Left hindlimb (tissue), 1 donor: ENCODE data around the gene SCN2B.

Experiments used
- DNase-seq: peaks from one replicate; pipeline ENCODE4 v3.0.0-alpha.2; 2018

The SCN2B gene

DNA sequence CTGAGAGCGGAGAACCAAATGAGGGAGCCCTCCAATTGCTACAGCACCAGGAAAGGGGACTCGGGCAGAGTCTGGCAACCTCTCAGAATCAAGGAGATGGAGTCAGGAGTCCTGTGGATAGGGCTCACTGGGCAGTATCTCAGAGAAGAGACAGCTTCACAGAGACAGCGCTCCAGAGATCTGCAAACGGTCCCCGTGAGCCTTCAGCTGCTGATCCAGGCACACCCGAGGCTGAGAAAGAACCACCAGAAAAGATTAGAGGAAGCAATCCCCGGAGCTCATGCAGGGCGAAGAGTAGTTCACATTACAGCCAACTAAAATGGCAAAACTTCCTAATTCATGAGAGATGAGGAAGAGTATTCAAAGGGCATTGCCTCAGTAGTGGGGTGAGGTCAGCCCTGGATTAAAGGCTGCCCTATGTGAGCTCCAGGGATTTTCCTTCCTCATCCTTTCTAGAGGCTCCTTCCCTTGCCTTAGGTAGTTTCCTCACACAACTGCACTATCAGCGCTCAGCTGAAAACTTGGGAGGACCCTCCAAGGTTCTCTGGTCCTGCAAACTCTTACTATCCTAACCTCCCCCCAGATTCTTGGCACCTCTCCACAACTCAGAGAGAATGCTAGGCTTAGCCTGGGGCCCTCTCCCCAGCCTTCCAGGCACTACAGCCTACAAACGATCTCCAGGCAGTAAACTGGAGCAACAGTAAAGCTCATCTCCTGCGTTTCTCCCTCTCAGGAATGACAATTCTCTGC is 47.5 kb downstream of the SCN2B start:
- DNase-seq, result no peak

DNA sequence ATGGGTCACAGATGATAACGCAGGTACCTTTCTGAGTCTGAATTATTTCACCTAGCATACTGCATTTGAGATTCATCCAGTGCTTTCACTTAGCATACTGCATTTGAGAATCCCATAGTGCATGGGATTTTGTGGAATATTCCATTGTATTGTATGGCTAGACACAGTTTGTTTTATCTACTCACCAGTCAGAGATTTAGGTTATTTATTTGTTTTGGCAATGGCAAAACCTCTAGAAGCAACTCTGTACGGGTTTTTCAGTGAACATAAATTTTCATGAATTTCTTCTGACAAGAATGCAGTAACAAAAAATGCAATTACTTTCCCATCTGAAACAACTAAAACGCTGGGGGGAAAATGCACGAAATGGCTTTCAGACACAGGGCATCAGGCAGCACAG is 48.1 kb downstream of the SCN2B start:
- no peak for DNase-seq

DNA sequence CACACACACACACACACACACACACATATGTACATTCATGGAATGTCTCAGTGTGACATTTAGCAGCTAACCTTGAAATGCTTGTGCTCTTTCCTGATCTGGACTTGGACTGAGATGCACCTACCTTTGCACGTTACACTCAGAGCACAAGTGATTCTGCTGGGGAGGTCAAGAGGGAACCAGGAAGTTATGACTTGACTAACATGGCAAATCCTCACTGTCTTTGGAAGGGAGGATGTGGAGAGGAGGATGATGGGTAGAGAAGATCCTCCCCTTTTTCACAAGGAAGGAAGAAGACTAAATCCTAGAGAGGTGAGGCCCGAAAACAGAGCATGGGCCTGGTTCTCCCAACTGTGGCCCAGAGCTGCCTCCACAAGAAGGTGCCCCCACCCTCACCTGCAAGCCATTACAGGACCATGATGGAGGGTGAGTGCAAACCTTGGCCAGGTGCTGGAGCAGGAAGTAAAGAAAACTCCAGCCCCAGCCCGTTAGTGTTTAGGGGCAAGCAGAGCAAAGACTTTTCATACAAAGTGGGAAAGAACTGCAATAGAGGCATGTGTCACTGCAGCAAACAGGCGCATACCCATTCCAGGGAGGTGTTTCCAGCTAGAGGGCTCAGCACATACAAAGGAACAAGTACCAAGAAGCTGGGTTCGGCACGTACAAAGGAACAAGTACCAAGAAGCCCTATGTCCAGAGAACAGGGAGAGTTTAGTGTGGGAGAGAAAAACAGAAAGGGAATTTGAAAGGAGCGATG is 50.2 kb downstream of the SCN2B start:
- no peak for DNase-seq

DNA sequence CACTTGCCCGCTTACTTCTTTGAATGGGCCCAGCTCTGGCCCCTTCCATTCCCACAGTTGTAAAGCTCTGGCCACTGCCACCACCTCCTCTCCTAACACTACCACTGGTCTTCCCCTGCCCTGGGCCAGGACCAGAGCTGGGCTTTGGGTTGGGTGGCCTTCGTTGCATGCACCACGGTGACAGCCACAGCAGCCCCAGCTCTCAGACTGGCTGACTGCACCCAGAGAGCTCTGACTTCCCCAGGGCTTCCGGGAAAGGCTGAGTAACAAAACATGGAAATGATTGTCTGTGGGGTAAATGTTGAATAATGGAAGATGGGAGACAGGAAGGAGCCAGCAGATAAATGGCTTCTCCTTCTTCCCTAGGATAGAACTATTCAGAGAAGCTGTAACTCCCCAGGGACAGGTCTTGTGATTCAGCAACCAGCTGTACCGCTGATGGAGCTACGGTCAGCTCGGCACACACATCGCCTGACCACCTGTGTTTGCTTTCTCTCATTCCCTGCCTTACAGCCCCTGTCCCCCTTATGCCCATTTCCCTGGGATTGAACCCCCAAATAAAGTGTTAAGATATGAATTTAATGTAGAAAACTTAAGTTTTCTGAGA is 51.4 kb downstream of the SCN2B start:
- DNase-seq, result no peak

DNA sequence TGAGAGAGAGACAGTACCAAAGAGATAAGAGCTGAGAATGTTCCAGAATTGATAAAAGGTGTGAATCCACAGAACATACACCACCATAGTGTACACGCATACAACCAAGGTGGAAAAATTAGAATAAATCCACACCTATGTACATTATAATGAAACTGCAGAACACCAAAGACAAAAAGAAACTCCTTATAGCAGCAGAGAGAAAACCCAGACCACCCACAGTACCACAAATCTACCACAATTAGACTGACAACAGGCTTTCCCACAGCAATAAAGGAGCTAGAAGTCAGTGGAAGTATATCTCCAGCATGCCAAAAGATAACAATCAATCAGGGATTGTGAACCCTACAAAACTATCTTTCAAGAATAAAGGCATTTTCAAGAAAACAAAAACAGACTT is 55.6 kb downstream of the SCN2B start:
- DNase-seq, result no peak

DNA sequence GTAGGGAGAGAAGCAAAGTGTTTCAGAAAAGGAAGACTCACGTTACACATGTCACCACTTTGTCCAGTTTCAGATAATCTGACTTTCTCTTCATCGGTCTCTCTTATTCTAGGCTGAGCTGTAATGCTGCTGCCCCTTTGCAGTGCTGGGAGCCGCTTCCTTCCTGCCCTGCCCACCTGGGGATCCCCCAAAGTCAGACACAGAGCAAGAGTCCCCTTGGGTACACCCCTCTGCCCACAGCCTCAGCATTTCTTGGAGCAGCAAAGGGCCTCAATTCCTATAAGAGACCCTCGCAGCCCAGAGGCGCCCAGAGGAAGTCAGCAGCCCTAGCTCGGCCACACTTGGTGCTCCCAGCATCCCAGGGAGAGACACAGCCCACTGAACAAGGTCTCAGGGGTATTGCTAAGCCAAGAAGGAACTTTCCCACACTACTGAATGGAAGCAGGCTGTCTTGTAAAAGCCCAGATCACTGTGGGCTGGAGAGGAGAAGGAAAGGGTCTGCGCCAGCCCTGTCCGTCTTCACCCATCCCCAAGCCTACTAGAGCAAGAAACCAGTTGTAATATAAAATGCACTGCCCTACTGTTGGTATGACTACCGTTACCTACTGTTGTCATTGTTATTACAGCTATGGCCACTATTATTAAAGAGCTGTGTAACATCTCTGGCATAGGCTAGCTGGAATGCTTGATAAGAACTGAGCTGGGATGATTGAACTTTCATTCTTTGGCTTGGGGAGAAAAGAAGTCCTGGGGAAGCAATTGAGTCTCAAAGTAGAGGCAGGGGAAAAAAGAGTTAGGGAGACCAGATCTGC is 58.4 kb downstream of the SCN2B start:
- no peak for DNase-seq

DNA sequence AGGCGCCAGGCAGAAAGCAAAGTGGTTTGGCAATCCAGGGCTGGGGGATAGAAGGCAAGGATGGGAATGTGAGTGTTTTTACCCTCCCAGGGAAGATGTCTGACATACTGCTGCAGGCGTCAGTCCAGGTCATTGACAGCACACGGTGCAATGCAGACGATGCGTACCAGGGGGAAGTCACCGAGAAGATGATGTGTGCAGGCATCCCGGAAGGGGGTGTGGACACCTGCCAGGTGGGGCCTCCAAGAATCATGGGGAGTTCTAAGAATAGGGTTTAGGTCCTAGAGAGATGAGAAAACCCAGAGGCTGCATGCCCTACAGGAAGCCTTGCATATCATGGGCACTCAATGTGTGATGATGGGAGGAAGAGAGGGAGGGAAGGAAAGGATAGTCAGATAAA is 61.4 kb downstream of the SCN2B start:
- no peak for DNase-seq

DNA sequence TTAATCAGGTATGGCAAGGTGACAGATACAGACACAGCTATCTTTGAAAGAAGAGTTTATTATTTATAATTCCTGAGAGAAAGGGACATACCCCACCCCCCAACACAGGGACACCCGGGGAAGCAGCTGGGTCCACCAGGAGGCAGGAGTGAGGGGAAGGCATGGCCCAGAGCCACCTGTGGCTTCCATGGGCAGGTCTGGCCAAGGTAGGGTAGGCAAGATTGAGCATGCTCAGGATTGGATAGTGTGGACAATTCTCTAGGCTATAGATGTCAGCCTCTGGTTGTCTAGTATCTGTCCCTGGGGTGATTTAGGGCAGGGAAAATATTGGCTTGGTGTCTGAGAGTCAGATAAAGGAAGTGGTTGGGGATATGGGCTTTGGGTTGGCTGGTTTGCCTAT is 62.2 kb downstream of the SCN2B start:
- no peak for DNase-seq

DNA sequence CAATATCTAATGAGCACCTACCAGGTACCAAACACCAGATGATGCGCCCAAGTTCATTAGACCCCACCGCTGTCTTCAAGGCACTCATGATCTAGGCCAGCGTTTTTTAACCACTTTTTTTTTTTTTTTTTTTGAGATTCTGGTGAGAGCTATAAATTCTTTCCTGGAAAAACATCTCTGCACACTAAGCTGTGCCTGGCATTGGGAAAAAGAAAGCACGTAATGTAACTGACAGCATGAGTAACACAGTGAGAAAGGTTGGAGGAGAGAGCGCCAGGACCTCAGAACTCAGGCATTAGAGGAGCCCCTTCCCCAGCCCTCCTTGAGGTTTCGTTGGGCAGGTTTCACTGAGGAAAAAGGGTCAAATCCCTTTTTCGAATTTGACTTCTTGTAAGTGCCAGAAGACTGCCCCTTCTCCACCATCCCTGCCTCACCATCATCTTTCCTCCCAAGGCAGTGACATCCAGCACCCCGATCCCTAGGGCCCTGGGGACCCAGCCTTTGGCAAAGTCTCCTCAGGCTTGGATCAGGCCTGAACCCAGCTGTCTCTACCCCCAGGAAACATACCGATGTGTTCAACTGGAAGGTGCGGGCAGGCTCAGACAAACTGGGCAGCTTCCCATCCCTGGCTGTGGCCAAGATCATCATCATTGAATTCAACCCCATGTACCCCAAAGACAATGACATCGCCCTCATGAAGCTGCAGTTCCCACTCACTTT is 63.6 kb downstream of the SCN2B start:
- DNase-seq, result no peak
